ENCODE measurements around the gene DUSP8. TPM values are rescaled to one million over a fixed set of nuclear protein-coding genes. Genes with fewer than 3 reads are reported as not detected.
"Not testable (repeated sequence)": the region's sequence is repeated elsewhere in the genome, so short reads cannot be mapped to it uniquely, and the experiment has no call there.

Gene DUSP8
- total and polyA plus RNA-seq, 8 donors, result 0.80 to 21.8 (median 1.7) TPM

DNA sequence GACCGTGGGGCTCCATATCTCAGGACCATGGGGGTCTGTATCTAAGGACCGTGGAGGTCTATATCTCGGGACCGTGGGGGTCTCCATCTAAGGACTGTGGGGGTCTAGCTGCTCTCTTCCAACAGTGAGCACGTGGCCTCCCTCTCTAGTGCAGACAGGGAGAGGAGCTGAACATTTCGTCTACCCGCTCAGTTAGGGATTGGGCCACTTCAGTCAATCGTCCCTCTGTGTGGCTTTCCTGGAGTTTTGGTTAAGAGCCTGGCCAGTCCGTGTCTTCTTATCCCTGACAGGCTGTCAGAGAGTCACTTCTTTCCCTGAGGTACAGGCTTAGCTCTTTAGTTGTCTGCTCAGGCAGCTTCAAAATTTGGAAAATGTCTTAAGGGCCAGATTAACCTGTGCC, 9.9 kb upstream of the DUSP8 start:
- Histone ChIP-seq H3K27ac (no peak overlapping the region), H3K27me3 (peaks cover 0 to 6% of the 10 kb centered on the region in 2 donors), H3K36me3 (no peaks in the 10 kb centered on the region), H3K9me3 (peaks cover 0 to 3% of the 10 kb centered on the region in 2 donors), H3K4me3 (no peak overlapping the region), H3K4me1 (no peaks in the 10 kb centered on the region)
- ATAC-seq, result no peak
- TF ChIP-seq CTCF (IDR thresholded peaks at IDR 0.05), result no peak
- no peak for DNase-seq
- intact Hi-C loops (cut with DNase I), result no loop called here

DNA sequence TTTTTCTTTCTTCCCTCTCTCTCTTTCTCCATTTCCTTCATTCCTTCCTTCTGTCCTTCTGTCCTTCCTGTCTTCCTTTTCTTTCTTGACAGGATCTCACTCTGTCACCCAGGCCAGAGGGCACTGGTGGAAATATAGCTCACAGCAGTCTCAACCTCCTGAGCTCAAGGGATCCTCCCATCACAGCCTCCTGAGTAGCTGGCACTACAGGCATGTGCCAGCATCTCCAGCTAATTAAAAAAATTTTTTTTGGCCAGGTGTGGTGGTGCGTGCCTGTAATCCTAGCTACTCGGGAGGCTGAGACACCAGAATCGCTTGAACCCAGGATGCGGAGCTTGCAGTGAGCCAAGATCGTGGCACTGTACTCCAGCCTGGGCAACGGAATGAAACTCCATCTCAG, 4.8 kb upstream of the DUSP8 start:
- no peak for TF ChIP-seq CTCF (IDR thresholded peaks at IDR 0.05)
- peaks cover 5 to 25% of the 10 kb centered on the region in 2 donors for H3K4me1 ChIP-seq
- peaks cover 0 to 3% of the 10 kb centered on the region in 2 donors for H3K9me3 ChIP-seq
- intact Hi-C loops (cut with DNase I), result no loop called here
- no peak overlapping the region for H3K4me3 ChIP-seq
- peaks cover 3 to 43% of the 10 kb centered on the region in 2 donors for H3K27me3 ChIP-seq
- H3K27ac ChIP-seq, result no peak overlapping the region
- H3K36me3 ChIP-seq, result no peaks in the 10 kb centered on the region
- DNase-seq, result no peak
- ATAC-seq, result no peak

- H3K9me3 ChIP-seq; H3K27ac ChIP-seq; H3K36me3 ChIP-seq; DNase-seq; intact Hi-C loops (cut with DNase I); H3K4me3 ChIP-seq; ATAC-seq: not testable (repeated sequence)
- Histone ChIP-seq H3K27me3 (peaks cover 3 to 52% of the 10 kb centered on the region in 2 donors), H3K4me1 (peaks cover 8 to 30% of the 10 kb centered on the region in 2 donors)
Measured at GRCh38 chr11:1575756-1576155, 3.7 kb upstream of the DUSP8 start.

DNA sequence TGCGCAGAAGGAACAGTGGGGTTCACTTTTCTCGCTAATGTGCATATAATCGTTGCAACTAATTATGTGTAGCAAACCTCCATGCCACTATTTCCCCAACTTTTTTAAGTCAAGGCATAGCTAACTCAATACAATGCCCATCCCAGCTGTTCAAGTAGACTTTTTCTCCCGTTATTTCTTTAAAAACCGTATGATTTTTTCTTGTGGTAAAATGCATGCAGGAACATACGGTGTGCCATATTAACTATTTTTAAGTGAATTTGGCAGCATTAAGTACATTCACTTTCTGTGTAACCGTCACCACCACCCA, 2.8 kb upstream of the DUSP8 start:
- peaks cover 0 to 3% of the 10 kb centered on the region in 2 donors for H3K9me3 ChIP-seq
- no peaks in the 10 kb centered on the region for H3K36me3 ChIP-seq
- no peak overlapping the region for H3K4me3 ChIP-seq
- intact Hi-C loops (cut with DNase I), result no loop called here
- peaks cover 8 to 34% of the 10 kb centered on the region in 2 donors for H3K4me1 ChIP-seq
- DNase-seq, result no peak
- TF ChIP-seq CTCF (IDR thresholded peaks at IDR 0.05), result no peak
- H3K27ac ChIP-seq, result no peak overlapping the region
- peaks cover 3 to 61% of the 10 kb centered on the region in 2 donors for H3K27me3 ChIP-seq
- no peak for ATAC-seq

- peaks cover 0 to 3% of the 10 kb centered on the region in 2 donors for H3K9me3 ChIP-seq
Measured at GRCh38 chr11:1574238-1574932, 2.3 kb upstream of the DUSP8 start.

More at GRCh38 chr11:1574238-1574932, 2.3 kb upstream of the DUSP8 start:
- intact Hi-C loops (cut with DNase I), result no loop called here
- ATAC-seq (peak; percentile 66), DNase-seq (peak in 2 of 4 donors; percentile 64 to 90)
- Histone ChIP-seq H3K4me1 (peaks cover 8 to 34% of the 10 kb centered on the region in 2 donors), H3K4me3 (peak overlapping the region; percentile 44 to 53), H3K36me3 (no peaks in the 10 kb centered on the region), H3K27ac (peak overlapping the region; percentile 61 to 83), H3K27me3 (peaks cover 3 to 66% of the 10 kb centered on the region in 2 donors)
- TF ChIP-seq CTCF (IDR thresholded peaks at IDR 0.05), result peak; percentile 80 to 85
